NOMO-1 (cell line): Measurements from ENCODE around the gene SH3TC1.

Experiments used
- DNase-seq, 2 experiments: peaks; one replicate each; lab custom pipeline; 2025; ENCODE audit not compliant: unreplicated experiment in 2 of 2; lab: John Stamatoyannopoulos, UW

SH3TC1 gene

DNA sequence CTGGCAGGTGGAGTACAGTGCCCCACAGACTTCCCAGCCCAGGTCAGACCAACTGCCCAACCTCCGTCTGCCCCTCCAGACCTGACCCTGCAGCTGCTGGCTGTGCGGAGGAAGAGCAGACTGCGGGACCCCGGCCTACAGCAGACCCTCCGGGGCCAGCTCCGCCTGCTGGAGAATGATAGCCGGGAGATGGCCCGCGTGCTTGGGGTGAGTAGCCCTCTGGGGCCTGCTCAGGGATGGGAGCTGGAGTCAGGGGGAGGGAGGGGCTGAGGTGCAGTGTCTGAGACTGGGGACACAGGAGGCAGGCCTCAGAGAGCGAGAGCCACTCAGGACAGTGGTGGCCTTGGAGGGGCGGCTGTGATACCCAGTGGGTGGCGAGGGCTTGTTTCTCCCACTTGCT, 13.5 kb downstream of the SH3TC1 start:
- no peak for DNase-seq

DNA sequence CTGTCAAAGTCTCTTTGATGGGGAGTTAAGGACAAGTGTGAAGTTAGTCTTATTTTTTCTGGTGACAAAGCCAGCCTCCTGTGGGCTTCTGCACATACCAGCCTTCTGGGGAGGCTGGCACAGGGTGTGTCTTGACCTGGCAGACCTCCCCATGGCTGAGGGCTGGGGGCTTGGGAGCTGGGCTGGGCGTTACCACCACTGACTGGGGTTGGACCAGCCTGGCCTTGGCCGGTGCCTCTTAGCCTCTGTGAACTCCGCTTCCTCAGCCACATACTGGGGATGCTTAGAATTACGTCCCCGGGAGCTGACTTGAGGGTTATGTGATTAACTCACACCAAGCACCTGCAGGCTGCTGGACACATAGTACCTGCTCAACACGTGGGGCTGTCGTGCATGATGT, 14.0 kb downstream of the SH3TC1 start:
- DNase-seq = no peak

DNA sequence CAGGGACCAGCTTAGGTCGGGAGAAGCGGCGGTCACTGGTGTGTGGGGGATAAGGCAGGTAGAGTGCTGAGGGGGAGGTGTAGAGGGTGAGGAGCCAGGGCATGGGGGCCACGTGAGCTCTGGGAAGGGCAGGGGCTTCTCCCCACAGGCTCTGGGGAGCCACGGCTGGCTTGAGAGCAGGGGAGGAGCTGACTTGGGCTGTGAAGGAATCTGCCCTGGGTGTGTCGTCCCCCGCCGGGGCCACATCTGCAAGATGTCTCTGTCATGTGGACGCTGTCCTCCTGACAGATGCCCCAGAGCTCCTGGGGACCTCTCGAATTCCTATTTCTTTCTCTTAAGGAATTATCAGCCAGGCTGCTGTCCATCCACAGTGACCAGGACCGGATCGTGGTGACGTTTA, 15.0 kb downstream of the SH3TC1 start:
- DNase-seq = no peak

DNA sequence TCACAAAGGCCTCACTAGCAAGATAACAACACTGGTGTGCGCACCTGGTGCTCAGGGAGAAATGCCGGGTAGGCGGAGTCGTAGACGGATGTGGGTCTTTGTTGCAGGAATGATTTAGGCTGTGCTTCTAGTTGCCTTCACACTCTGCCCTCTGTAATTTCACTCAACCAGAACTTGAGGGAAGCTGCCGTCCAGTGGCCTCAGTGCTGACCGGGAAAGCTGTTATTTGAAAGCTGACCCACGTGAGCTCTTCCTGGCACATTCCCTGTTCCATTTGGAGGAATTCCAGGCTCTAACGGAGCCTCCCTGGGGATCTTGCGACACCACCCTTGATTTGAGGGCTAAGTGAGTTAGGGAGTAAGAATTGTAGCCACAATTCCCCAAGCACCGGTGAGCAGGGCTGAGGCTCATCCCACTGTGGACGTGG, 15.9 kb downstream of the SH3TC1 start:
- no peak for DNase-seq

DNA sequence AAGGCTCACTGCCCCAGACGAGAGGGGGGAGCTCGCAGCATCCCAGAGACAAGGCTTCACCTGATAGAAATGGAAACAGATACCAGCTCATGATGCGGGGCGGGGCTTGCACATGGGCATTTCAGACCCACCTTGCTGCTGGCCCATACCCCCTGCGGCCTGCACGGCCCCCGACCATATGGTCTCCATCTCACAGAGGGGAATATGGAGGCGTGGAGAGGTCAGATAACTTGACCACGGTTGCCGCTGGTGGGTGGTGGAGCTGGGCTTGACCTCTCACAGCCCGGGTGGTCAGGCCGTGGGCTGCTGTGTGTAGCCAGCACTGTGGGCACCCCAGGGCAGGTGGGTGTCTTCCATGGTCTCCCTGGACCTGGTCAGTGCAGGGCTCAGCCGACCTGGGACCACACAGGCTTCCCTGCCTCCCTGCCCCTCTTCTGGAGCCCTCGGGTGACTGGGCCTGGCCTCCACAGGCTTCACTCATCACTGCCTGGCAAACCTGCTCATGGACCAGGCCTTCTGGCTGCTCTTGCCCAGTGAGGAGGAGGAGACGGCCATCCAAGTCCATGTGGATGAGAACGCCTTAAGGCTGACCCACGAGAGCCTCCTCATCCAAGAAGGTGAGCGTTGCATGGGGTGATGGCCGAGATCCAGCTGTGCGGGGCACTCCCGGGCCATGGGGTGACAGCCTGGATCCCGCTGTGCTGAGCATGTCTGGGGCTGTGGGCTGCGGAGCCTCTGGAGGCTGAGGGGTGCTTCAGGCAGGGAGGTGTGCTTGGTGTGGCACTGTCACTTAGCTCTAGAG, 16.8 kb downstream of the SH3TC1 start:
- no peak for DNase-seq

DNA sequence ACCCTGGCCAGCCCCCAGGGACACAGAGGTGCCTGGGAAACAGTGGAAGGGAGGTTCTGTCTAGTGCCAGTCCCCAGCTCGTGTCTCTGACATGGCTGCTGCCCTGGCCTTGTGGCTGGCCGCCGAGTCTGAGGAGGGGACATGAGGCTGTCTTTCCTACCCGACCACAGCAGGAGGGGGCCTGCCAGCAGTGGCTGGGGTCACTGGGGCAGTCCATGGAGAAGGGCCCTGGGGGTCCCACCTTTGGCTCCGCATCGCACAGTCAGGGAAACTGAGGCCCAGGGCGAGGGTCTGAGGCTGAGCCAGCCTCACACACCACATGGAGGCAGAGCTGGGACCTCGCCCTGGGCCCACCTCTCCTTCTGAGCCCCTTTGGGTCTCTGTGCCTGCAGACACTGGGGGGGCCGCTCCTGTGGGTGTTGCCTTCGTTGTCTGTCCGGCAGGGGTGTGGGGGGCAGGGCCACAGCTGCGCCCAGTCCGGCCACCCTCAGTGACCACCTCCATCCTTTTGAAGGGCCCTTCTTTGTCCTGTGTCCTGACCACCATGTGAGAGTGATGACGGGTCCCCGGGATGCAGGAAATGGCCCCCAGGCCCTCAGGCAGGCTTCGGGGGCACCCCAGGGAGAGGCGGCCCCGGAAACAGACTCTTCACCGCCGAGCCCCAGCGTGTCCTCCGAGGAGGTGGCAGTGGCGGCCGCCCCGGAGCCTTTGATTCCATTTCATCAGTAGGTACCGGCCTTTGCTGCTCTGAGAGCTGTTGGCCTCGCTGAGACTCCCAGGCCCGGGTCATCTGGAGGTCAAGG, 17.6 kb downstream of the SH3TC1 start:
- DNase-seq = no peak

DNA sequence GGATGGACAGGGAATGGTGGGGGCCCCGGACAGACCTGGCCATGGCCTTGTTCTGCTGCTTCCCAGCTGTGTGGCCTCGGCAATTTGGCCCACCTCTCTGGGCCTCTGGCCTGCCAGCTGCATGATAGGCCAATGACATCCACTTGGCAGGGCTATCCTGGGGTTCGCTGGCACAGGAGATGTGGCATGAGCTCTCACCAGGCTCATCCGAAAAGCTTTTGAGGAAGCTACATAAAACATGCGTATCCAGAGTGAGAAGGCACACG, 18.1 kb downstream of the SH3TC1 start:
- no peak for DNase-seq

DNA sequence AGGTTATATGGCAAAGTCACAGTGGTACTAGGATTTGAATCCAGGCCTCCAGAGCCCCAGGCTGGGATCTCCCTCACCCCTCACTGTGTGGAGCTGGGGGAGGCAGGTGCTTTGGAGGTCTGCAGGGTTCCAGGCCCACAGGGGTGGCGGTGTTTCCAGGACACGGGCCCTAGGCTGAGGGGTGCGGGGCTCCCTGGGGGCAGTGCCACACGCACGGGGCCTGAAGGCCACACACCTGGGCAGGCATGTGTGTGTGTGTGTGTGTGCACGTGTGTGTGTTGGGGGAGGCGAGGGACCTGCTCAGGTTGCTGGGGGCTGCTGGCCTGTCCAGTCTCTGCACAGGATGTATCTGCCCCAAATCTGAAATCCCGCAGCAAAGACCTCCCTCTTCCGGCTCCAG, 18.8 kb downstream of the SH3TC1 start:
- DNase-seq = no peak

DNA sequence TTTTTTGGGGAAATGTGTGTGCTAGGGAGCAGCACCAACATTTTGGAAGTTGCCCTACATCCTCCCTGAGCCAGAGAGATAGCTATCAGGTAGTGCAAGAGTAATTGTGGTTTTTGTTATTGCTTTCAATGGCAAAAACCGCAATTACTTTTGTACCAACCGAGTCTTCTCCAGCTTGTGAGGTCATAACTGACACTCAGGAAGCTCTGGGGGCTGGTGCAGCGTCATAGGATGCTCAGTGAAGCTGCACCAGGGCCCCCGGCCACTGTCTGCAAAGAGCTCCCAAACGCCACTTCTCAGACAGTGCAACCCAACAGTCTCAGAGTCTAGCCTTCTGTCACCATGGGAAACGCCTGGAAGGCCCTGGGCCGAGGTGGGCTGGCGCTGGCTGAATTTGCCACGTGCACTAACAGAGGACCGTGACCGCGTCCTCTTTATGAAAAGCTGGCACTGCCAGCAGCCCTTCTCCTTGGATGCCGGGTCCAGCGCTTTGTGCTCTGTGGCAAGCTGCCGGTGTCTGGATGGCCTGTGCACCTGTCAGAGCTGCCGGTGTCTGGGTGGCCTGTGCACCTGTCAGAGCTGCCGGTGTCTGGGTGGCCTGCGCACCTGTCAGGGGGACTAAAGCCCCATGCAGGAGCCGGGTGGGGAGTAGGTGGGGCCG, 19.4 kb downstream of the SH3TC1 start:
- DNase-seq = no peak

DNA sequence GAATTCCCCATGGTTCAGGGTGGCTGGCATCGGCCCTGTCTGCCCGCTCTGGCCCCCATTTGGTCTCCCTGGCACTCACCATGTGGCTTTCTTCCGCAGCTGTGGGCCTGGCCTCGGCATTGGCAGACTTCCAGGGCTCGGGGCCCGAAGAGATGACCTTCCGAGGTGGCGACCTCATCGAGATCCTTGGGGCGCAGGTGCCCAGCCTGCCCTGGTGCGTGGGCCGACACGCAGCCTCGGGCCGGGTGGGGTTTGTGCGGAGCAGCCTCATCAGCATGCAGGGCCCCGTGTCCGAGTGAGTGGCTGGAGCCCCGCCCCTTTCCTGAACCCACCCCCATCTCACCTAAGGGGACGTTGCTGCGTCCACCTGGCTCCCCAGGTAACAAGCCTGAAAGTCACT, 20.1 kb downstream of the SH3TC1 start:
- no peak for DNase-seq

DNA sequence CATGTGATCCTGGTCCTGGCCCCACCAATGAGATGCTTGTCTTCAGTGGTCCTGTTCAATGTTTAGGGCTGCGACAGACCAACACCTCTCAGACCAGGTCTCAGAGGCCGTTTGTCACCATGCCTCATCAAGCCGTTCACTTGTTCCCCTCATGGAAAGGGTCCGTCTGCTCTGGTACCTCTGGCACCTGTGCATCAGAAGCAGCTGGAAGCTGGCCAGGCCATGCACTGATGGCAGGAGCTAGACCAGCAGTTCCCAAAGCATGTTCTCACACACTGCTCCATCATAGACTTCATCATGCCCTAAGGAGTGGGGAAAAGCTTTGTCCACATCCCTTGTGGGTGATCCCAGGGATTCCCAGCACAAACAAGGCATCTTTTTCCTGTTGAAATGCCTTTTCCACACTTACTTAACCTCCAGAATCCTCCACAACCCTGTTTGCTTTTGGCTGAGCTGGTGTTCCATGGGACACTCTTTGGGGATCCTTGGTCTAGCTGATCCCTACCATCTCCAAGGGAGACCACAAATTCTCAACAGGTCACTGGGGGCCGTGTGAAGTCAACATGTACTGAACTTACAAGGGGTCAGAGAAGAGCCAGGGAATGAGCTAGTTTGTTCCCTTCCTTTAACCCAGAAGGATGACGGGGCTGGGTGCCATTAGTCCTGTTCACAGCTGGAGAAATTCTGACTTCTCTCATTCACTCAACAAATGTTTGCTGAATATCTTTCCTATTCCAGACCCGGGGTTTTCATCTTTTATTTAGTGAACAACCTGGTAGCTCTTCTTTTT, 21.8 kb downstream of the SH3TC1 start:
- no peak for DNase-seq

DNA sequence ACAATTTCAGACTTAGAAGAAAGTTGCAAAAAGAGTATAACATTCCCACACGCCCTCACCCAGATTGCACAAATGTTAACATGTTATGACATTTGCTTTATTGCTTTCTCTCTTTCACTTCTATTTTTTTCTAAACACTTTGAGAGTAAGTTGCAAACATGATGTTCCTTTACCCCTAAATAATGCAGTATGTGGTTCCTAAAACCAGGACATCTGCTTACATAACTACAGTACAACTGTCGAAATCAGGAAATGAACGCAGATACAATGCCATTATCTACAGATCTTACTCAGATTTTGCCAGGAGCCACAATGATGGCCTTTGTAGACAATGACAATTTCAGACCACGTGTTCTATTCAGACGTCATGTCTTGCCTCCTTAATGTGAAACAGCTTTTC, 22.4 kb downstream of the SH3TC1 start:
- peak; percentile 84 to 96 for DNase-seq

DNA sequence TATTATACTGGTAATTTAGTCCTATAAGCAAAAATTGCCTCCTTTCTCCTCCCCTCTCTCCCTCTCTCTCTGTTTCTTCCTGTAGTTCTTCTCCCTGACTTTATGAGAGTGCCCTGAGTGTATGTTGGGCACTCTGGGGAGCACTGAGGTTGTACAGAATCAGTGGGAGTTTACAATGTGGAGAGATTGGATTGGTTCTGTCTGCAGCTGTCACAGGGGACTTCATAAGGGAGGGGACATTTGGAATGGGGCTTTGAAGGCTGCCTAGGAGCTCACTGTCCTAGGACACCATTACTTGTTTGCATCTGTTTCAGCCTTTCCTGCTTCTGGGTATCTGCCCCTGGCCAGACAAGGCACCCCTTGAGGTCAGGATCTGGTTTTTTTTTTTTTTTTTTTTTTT, 22.9 kb downstream of the SH3TC1 start:
- DNase-seq = no peak

DNA sequence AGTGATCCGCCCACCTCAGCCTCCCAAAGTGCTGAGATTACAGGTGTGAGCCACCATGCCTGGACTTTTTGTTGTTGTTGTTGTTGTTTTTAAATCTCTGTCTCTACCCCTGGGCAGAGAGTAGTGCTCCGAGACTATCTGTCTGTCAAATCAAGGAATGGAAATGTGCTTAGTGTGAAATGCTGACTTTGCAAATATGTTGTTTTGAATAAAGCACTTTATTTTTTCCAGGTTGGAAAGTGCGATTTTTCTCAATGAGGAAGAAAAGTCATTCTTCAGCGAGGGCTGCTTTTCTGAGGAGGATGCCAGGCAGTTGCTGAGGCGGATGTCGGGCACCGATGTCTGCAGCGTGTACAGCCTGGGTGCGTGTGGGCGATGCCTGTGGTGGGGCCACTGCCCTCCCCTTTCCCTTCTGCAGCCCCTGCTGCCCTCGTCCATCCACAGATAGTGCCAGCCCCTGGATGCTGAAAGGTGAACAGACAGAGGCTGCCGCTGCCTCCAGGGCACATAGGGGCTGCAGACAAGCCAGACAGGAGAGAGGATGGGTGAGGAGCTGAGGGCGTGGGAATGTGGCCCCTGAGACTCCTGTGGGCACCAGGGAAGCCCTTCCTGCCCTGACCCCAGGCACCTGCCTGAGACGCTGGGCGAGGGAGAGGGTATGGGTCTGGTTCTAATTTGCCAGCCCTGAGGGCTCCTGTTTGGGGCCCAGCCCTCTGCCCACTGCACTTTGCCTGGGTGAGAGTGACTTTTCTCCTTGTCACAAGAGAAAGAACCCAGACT, 23.7 kb downstream of the SH3TC1 start:
- no peak for DNase-seq

DNA sequence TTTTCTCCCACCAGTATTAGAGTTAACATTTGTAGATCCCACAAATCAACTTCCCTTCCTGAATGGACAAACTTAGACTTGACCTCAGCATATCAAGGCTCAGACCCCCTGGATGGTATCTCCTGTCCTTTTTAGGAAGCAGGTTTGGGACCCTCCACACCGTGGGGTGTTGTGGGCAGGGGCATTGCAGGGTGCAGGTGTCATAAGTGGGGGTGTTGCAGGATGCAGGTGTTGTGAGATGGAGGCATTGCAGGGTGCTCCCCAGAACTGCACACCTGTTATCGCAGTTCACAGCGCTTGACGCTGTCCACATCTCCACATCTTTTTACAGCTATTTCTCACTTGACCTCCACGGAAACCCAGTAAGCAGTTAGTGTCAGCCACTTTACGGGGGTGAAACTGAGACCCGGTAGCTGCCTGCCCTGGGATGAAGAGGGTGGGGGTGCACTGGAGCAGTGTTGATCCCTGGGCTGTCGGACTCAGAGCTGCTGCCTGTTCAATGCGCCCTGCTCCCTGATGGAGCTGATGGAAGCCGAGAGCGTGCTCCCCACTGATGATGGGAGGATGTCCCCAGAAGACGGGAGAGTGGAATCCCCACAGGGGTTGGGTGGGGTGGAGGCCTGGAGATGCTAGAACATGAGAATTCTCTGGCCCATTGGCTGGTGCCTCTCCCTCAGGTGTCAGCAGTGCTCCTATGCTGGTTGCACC, 25.3 kb downstream of the SH3TC1 start:
- DNase-seq = no peak

DNA sequence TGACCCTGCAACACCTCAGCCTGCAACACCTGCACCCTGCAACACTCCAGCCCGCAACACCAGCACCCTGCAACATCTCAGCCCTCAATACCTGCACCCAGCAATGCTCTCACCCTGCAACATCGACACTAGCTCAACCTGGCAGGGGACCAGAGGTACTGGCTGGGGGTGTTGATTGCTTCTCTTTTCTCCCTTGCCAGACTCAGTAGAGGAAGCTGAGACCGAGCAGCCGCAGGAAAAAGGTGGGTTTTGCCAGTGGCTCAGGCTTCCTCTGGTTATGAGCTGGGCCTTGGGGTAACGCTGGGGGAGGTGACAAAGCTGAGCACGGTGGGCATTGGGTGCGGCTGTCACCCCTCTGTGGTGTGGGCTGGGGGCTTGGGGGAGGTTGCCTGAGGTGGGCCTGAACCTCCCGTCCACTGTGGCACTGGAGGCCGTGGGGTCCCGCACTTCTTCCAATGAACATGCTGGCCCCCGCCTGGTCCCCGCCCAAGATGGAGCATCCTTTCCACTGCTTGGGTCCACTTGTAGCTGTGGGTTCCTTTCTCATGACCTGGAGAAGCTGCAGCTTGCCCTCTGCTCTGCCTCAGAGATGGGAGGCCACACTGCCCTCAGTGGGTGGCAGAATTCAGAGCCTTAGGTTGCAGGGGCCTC, 26.0 kb downstream of the SH3TC1 start:
- no peak for DNase-seq

DNA sequence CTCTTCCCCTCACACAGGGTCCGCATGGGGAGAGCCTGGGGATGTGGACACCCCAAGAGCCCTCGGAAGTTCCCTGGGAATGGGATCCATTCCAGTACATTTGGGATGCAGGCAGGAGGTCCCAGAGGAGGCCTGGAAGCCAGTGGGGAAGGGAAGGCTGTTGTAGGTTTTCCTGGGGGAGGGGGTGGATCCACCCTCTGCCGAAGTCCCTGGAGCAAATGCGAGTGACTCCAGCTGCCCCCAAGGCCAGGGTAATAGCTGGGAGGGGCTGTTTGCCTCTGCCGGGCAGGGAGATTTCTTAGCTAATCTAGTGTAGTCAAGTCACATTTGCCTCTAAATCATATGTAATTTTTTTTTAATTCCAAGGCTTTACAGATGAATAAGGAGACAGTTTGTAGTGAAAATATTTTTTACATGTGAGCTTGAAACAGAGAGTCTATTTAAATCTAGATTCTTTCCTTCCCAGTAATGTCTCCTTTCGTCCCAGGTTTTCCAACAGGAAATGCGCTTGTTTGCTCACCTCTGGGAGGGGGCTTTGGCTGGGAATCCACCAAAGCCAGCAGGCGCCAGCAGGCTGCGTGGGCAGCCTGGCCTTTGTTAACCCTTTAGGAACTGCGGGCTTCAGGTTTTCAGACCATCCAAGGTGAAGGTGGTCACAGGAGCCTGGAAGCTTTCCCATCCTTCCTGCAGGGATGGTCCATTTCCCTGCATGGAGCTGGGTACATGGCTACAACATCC, 26.8 kb downstream of the SH3TC1 start:
- DNase-seq = no peak

DNA sequence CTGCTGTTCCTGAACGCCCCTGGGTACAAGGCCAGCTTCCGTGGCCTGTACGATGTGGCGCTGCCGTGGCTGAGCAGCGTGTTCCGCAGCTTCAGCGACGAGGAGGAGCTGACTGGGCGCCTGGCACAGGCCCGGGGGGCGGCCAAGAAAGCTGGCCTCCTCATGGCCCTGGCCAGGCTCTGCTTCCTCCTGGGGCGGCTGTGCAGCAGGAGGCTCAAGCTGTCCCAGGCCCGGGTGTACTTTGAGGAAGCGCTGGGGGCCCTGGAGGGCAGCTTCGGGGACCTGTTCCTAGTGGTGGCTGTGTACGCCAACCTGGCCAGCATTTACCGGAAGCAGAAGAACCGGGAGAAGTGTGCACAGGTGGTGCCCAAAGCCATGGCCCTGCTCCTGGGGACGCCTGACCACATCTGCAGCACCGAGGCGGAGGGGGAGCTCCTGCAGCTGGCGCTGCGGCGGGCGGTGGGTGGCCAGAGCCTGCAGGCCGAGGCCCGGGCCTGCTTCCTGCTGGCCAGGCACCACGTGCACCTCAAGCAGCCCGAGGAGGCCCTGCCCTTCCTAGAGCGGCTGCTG, 28.2 kb downstream of the SH3TC1 start:
- DNase-seq = no peak
